ENCODE measurements around the gene NLGN4X.

GRCh38 chrX:5928224-5928623, 300.4 kb downstream of the NLGN4X start:
- TF ChIP-seq CTCF (IDR thresholded peaks at IDR 0.05): no peak
- TF ChIP-seq EP300 (IDR thresholded peaks at IDR 0.05): no peak
